Common myeloid progenitor, CD34-positive (primary cell): ENCODE measurements around the gene MAFG.
A peak's percentile ranks its signal among the peaks of the same experiment; 100 is the strongest.

ENCODE experiments used
- CTCF ChIA-PET: fragments of 350-600 bp; sonication (Branson Sonifier 250); formaldehyde crosslinking; loops from one replicate; lab custom pipeline; 2021; ENCODE audit warnings: antibody characterized with exemption; lab: Charles Lee
- POLR2A ChIA-PET: fragments of 350-600 bp; sonication (Branson Sonifier 250); formaldehyde crosslinking; loops from one replicate; lab custom pipeline; 2021; ENCODE audit warnings: antibody characterized with exemption; lab: Charles Lee
- DNase-seq, 3 donors: peaks; one replicate each; pipeline versions ENCODE4 v3.0.0 to v3.0.0-alpha.2; 2013
- H3K27ac ChIP-seq, 2 experiments: 1 replicate in 1 of 2; 2 replicates in 1 of 2; pipeline ENCODE4 v1.7.0; 2013; ENCODE audit warnings: inconsistent platforms in 2 of 2, low read length in 2 of 2, mild to moderate bottlenecking in 2 of 2, low read depth in 1 of 2, moderate library complexity in 1 of 2; ENCODE audit not compliant: severe bottlenecking in 2 of 2, insufficient read depth in 1 of 2, poor library complexity in 1 of 2
- H3K27me3 ChIP-seq, 5 experiments: replicated peaks in 2 of 5; 1 replicate in 3 of 5; 2 replicates in 2 of 5; pipeline versions ENCODE4 v1.6.1 to v1.7.0; 2013; ENCODE audit warnings: low read length in 4 of 5, mild to moderate bottlenecking in 2 of 5, moderate library complexity in 2 of 5, inconsistent platforms in 1 of 5; ENCODE audit not compliant: insufficient read depth in 5 of 5, control insufficient read depth in 4 of 5
- H3K36me3 ChIP-seq, 4 experiments: 1 replicate in 2 of 4; 2 replicates in 2 of 4; pipeline versions ENCODE4 v1.6.1 to v1.7.0; 2013; ENCODE audit warnings: low read length in 3 of 4, control low read depth in 1 of 4, mild to moderate bottlenecking in 1 of 4; ENCODE audit not compliant: control insufficient read depth in 4 of 4, insufficient read depth in 4 of 4
- H3K4me1 ChIP-seq, 4 experiments: 1 replicate in 3 of 4; 2 replicates in 1 of 4; pipeline versions ENCODE4 v1.6.1 to v1.7.1; 2013; ENCODE audit warnings: low read length in 3 of 4, mild to moderate bottlenecking in 3 of 4, control low read depth in 1 of 4, inconsistent platforms in 1 of 4, moderate library complexity in 1 of 4; ENCODE audit not compliant: control insufficient read depth in 4 of 4, insufficient read depth in 4 of 4; ENCODE audit errors: control extremely low read depth in 1 of 4
- H3K4me3 ChIP-seq, 7 experiments: 1 replicate in 4 of 7; 2 replicates in 3 of 7; pipeline versions ENCODE4 v1.5.1 to v1.7.0; 2013; ENCODE audit warnings: mild to moderate bottlenecking in 7 of 7, low read length in 6 of 7, moderate library complexity in 6 of 7, inconsistent platforms in 2 of 7, low read depth in 2 of 7, control low read depth in 1 of 7; ENCODE audit not compliant: insufficient read depth in 4 of 7, control insufficient read depth in 1 of 7; ENCODE audit errors: extremely low read depth in 1 of 7
- H3K9me3 ChIP-seq, 5 experiments: 1 replicate in 4 of 5; 2 replicates in 1 of 5; pipeline versions ENCODE4 v1.6.1 to v1.7.1; 2013; ENCODE audit warnings: low read length in 4 of 5, mild to moderate bottlenecking in 2 of 5, inconsistent platforms in 1 of 5, low read depth in 1 of 5, moderate library complexity in 1 of 5; ENCODE audit not compliant: control insufficient read depth in 4 of 5, insufficient read depth in 2 of 5; ENCODE audit errors: control extremely low read depth in 1 of 5
- WGBS: methylation state at CpG from one replicate; pipeline ENCODE4 v1.1.5; 2013; ENCODE audit not compliant: insufficient coverage; 5-methylcytosine and 5-hydroxymethylcytosine counted together

The MAFG gene

GRCh38 chr17:81889602-81890001 is 37.9 kb downstream of the MAFG start:
- Histone ChIP-seq H3K9me3 (no peaks in the 10 kb centered on the region), H3K36me3 (peaks cover 7 to 62% (median 48%) of the 10 kb centered on the region in 4 experiments), H3K4me3 (peak overlapping the region in 2 of 7 experiments; percentile 83 to 86), H3K27ac (peak overlapping the region; percentile 33 to 84), H3K4me1 (peaks cover 7 to 21% (median 13%) of the 10 kb centered on the region in 4 experiments), H3K27me3 (no peaks in the 10 kb centered on the region)
- 98% methylated on average over 7 of the region's 9 CpGs for WGBS
- POLR2A ChIA-PET = no interaction called here
- CTCF ChIA-PET = interaction anchor here (1.3 to 1.4 kb wide), 2 partner anchors 16 to 20 kb away, joined by 4 to 5 read pairs; no protein-coding TSS in a partner anchor
- DNase-seq = no peak

GRCh38 chr17:81888988-81889595 is 38.4 kb downstream of the MAFG start:
- peaks cover 5 to 63% (median 48%) of the 10 kb centered on the region in 4 experiments for H3K36me3 ChIP-seq

GRCh38 chr17:81888105-81888987 is 39.2 kb downstream of the MAFG start:
- H3K4me1 ChIP-seq = peaks cover 7 to 21% (median 13%) of the 10 kb centered on the region in 4 experiments
- POLR2A ChIA-PET = no interaction called here
- CTCF ChIA-PET = interaction anchor here (1.3 kb wide), 1 partner anchor 15 kb away, joined by 5 read pairs; no protein-coding TSS in a partner anchor
- WGBS = 97% methylated on average over 34 of the region's 44 CpGs
- no peaks in the 10 kb centered on the region for H3K27me3 ChIP-seq
- no peak overlapping the region for H3K27ac ChIP-seq
- DNase-seq = no peak
- H3K36me3 ChIP-seq = peaks cover 5 to 66% (median 52%) of the 10 kb centered on the region in 4 experiments
- no peak overlapping the region for H3K4me3 ChIP-seq
- H3K9me3 ChIP-seq = no peaks in the 10 kb centered on the region

More at GRCh38 chr17:81888988-81889595, 38.4 kb downstream of the MAFG start:
- ChIA-PET CTCF (interaction anchor here (1.3 kb wide), 1 partner anchor 15 kb away, joined by 5 read pairs; no protein-coding TSS in a partner anchor), POLR2A (no interaction called here)
- H3K27me3 ChIP-seq = no peaks in the 10 kb centered on the region
- 98% methylated on average over 11 of the region's 16 CpGs for WGBS
- H3K4me1 ChIP-seq = peaks cover 7 to 21% (median 13%) of the 10 kb centered on the region in 4 experiments
- H3K9me3 ChIP-seq = no peaks in the 10 kb centered on the region
- H3K27ac ChIP-seq = peak overlapping the region; percentile 33 to 84
- H3K4me3 ChIP-seq = no peak overlapping the region
- no peak for DNase-seq

- no peak overlapping the region for H3K27ac ChIP-seq
These were observed 41.5 kb downstream of the MAFG start for GRCh38 chr17:81885869-81886548.

GRCh38 chr17:81885454-81885853 is 42.1 kb downstream of the MAFG start:
- Histone ChIP-seq H3K27ac (no peak overlapping the region), H3K4me3 (no peak overlapping the region), H3K27me3 (no peaks in the 10 kb centered on the region), H3K4me1 (peaks cover 7 to 11% (median 10%) of the 10 kb centered on the region in 4 experiments), H3K36me3 (peaks cover 10 to 75% (median 61%) of the 10 kb centered on the region in 4 experiments), H3K9me3 (no peaks in the 10 kb centered on the region)
- ChIA-PET POLR2A (no interaction called here), CTCF (interaction anchor here (1.1 to 1.6 kb wide), 3 partner anchors 13 to 41 kb away, joined by 3 to 7 read pairs (median 5); no protein-coding TSS in a partner anchor)
- no peak for DNase-seq
- 93% methylated on average over 10 of the region's 10 CpGs for WGBS

More at GRCh38 chr17:81885869-81886548, 41.5 kb downstream of the MAFG start:
- Histone ChIP-seq H3K27me3 (no peaks in the 10 kb centered on the region), H3K4me3 (no peak overlapping the region), H3K9me3 (no peaks in the 10 kb centered on the region), H3K4me1 (peaks cover 7 to 14% (median 13%) of the 10 kb centered on the region in 4 experiments), H3K36me3 (peaks cover 8 to 72% (median 61%) of the 10 kb centered on the region in 4 experiments)
- 96% methylated on average over 10 of the region's 11 CpGs for WGBS
- ChIA-PET CTCF (interaction anchor here (1.1 to 1.4 kb wide), 3 partner anchors 9 to 40 kb away, joined by 3 to 5 read pairs (median 3); no protein-coding TSS in a partner anchor), POLR2A (no interaction called here)
- no peak for DNase-seq

GRCh38 chr17:81884968-81885367 is 42.6 kb downstream of the MAFG start:
- CTCF ChIA-PET = interaction anchor here (1.1 to 1.6 kb wide), 3 partner anchors 12 to 41 kb away, joined by 3 to 7 read pairs (median 5); no protein-coding TSS in a partner anchor
- no peak overlapping the region for H3K27ac ChIP-seq
- H3K27me3 ChIP-seq = no peaks in the 10 kb centered on the region
- H3K4me1 ChIP-seq = peaks cover 2 to 6% (median 5%) of the 10 kb centered on the region in 4 experiments
- DNase-seq = no peak
- H3K9me3 ChIP-seq = no peaks in the 10 kb centered on the region
- H3K36me3 ChIP-seq = peaks cover 11 to 73% (median 61%) of the 10 kb centered on the region in 4 experiments
- POLR2A ChIA-PET = no interaction called here
- H3K4me3 ChIP-seq = no peak overlapping the region
- WGBS = 98% methylated on average over 4 of the region's 5 CpGs
